ENCODE data around the gene EPS8L3. TPM values are rescaled to one million over a fixed set of nuclear protein-coding genes. Genes with fewer than 3 reads are reported as not detected.

The EPS8L3 gene
- polyA plus RNA-seq, 1 donor (not counting 4 experiments of a cell fraction or from before 2014, with no cell fraction given) = not detected

DNA sequence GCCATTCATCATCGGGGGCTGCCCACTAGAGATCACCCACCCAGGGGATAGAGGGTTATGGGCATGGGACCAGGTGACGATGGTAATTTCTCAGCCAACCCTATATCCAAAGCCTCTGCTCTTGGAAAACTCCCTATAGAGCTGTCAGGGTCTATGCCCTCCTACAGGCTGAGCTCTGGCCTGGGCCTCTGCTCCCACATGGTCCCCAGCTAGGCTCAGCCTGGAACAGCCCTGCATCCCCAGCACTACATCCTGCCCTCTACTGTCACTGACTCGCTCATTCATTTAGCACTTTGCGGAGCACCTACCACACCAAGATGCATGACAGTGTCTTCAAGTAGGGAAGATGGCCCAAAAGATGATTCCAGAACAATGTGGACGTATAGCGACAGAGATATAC is 45.0 kb upstream of the EPS8L3 start:
- Histone ChIP-seq H3K9me1 (ENCODE audit: control insufficient read depth, extremely low read depth, insufficient read depth, low read length) (no peaks in the 10 kb centered on the region), H3K79me2 (ENCODE audit: control insufficient read depth, insufficient read depth, low read length) (no peaks in the 10 kb centered on the region), H3K4me1 (ENCODE audit: control insufficient read depth, extremely low read depth, insufficient read depth, low read length) (no peaks in the 10 kb centered on the region), H3K36me3 (ENCODE audit: control insufficient read depth in 2 of 2, extremely low read depth in 1 of 2, insufficient read depth in 2 of 2, low read length in 2 of 2) (no peaks in the 10 kb centered on the region), H3K9ac (ENCODE audit: control insufficient read depth, extremely low read depth, insufficient read depth, low read length) (no peak overlapping the region), H3K9me3 (ENCODE audit: control insufficient read depth, low read depth, low read length) (no peaks in the 10 kb centered on the region), H4K20me1 (ENCODE audit: control insufficient read depth, extremely low read depth, insufficient read depth, low read length) (no peaks in the 10 kb centered on the region), H3K27me3 (ENCODE audit: control insufficient read depth, extremely low read depth, insufficient read depth, low read length) (peaks cover 2% of the 10 kb centered on the region), H3K4me3 (ENCODE audit: control insufficient read depth in 2 of 3, extremely low read depth in 1 of 3, insufficient read depth in 2 of 3, low read depth in 1 of 3, low read length in 3 of 3) (no peak overlapping the region), H3K27ac (ENCODE audit: control insufficient read depth, insufficient read depth, low read length) (no peak overlapping the region), H3K4me2 (ENCODE audit: control insufficient read depth, extremely low read depth, insufficient read depth, low read depth, low read length) (no peak overlapping the region), H2AFZ (ENCODE audit: control insufficient read depth, low read length) (no peak overlapping the region)
- TF ChIP-seq, protein P1, sequence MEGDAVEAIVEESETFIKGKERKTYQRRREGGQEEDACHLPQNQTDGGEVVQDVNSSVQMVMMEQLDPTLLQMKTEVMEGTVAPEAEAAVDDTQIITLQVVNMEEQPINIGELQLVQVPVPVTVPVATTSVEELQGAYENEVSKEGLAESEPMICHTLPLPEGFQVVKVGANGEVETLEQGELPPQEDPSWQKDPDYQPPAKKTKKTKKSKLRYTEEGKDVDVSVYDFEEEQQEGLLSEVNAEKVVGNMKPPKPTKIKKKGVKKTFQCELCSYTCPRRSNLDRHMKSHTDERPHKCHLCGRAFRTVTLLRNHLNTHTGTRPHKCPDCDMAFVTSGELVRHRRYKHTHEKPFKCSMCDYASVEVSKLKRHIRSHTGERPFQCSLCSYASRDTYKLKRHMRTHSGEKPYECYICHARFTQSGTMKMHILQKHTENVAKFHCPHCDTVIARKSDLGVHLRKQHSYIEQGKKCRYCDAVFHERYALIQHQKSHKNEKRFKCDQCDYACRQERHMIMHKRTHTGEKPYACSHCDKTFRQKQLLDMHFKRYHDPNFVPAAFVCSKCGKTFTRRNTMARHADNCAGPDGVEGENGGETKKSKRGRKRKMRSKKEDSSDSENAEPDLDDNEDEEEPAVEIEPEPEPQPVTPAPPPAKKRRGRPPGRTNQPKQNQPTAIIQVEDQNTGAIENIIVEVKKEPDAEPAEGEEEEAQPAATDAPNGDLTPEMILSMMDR (optimal IDR thresholded peaks at IDR 0.05 in 1 of 3, IDR thresholded peaks at IDR 0.05 in 1 of 3, conservative IDR thresholded peaks at IDR 0.05 in 1 of 3; ENCODE audit: extremely low read depth in 1 of 3, insufficient read depth in 2 of 3, low read length in 3 of 3) = no peak
- TF ChIP-seq EZH2 (IDR thresholded peaks at IDR 0.05; ENCODE audit: low read length) = no peak
- DNase-seq (ENCODE audit: low read depth, low spot score) = no peak
- dilution Hi-C loops (cut with MboI; ENCODE audit: extremely low pct_ligation_motif_present, low sequenced_read_pairs) = no loop called here
- no peak for FAIRE-seq

DNA sequence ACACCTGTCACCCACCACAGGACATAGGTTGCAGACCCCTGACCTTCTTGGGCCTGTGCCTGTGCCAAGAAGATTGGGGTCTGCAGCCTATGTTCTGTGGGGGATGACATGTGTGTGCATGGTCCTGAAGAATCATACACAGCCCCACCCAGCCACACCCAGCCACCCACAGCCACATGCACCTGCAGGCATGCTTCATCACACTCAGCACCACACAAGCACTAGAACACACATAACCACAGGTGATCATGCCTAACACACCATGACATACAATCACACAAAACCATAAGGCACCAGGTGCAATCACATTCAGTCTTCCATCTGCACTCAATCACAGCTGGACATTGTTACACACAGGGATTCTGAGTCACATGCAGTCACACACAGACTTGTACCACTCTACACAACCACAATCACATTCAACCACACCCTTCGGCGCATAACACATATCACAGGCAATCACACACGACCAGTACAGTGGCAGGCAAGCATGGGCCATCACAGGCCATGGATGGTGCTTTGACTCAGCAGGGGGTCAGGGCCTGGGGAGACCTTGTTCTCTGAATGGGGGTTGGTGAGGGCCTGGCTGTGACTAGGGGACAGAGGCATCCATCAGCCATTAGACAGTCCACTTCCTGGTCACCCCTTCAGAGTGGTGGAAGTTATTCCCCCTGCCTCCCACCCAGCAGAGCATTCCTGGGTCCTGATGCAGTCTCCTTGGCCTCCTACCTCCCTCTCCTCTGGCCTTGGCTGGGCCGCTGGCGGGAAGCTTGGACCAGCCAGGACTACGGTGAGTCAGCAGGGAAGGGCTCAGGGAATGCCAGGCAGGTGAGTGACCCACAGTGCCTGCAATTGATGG is 44.3 kb upstream of the EPS8L3 start:
- dilution Hi-C loops (cut with MboI; ENCODE audit: extremely low pct_ligation_motif_present, low sequenced_read_pairs) = no loop called here

More for the DNA sequence above, 44.3 kb upstream of the EPS8L3 start:
- Histone ChIP-seq H3K4me1 (ENCODE audit: control insufficient read depth, extremely low read depth, insufficient read depth, low read length) (no peaks in the 10 kb centered on the region), H3K9ac (ENCODE audit: control insufficient read depth, extremely low read depth, insufficient read depth, low read length) (no peak overlapping the region), H3K9me1 (ENCODE audit: control insufficient read depth, extremely low read depth, insufficient read depth, low read length) (no peaks in the 10 kb centered on the region), H4K20me1 (ENCODE audit: control insufficient read depth, extremely low read depth, insufficient read depth, low read length) (no peaks in the 10 kb centered on the region), H3K27me3 (ENCODE audit: control insufficient read depth, extremely low read depth, insufficient read depth, low read length) (no peaks in the 10 kb centered on the region), H3K4me2 (ENCODE audit: control insufficient read depth, extremely low read depth, insufficient read depth, low read depth, low read length) (no peak overlapping the region), H3K9me3 (ENCODE audit: control insufficient read depth, low read depth, low read length) (no peaks in the 10 kb centered on the region), H3K36me3 (ENCODE audit: control insufficient read depth in 2 of 2, extremely low read depth in 1 of 2, insufficient read depth in 2 of 2, low read length in 2 of 2) (no peaks in the 10 kb centered on the region), H2AFZ (ENCODE audit: control insufficient read depth, low read length) (no peak overlapping the region), H3K79me2 (ENCODE audit: control insufficient read depth, insufficient read depth, low read length) (no peaks in the 10 kb centered on the region), H3K27ac (ENCODE audit: control insufficient read depth, insufficient read depth, low read length) (no peak overlapping the region), H3K4me3 (ENCODE audit: control insufficient read depth in 2 of 3, extremely low read depth in 1 of 3, insufficient read depth in 2 of 3, low read depth in 1 of 3, low read length in 3 of 3) (no peak overlapping the region)
- no peak for TF ChIP-seq EZH2 (IDR thresholded peaks at IDR 0.05; ENCODE audit: low read length)
- TF ChIP-seq, protein P1 (optimal IDR thresholded peaks at IDR 0.05 in 1 of 3, IDR thresholded peaks at IDR 0.05 in 1 of 3, conservative IDR thresholded peaks at IDR 0.05 in 1 of 3; ENCODE audit: extremely low read depth in 1 of 3, insufficient read depth in 2 of 3, low read length in 3 of 3) = no peak
- FAIRE-seq (no peak), DNase-seq (ENCODE audit: low read depth, low spot score) (no peak)

All from keratinocyte (primary cell).